ENCODE data around the gene TNS1. TPM values are rescaled to one million over a fixed set of nuclear protein-coding genes. Genes with fewer than 3 reads are reported as not detected.

Gene TNS1
- total RNA-seq, 1 donor from 2014 or later, result 54.5 TPM

GRCh38 chr2:217752714-217753459, 249.9 kb downstream of the TNS1 start:
- DNase-seq (ENCODE audit: low read depth), result no peak
- TF ChIP-seq CTCF (IDR thresholded peaks at IDR 0.05; ENCODE audit: insufficient read depth, low read length, poor library complexity, severe bottlenecking), result no peak
- Histone ChIP-seq H3K27me3 (ENCODE audit: control insufficient read depth, insufficient read depth, low read length) (peaks cover 8% of the 10 kb centered on the region), H3K4me3 (ENCODE audit: low read depth, low read length) (no peak overlapping the region), H3K36me3 (ENCODE audit: control insufficient read depth, insufficient read depth, low read length) (no peaks in the 10 kb centered on the region)

- no peak overlapping the region for H3K4me3 ChIP-seq (ENCODE audit: low read depth, low read length)
- DNase-seq (ENCODE audit: low read depth), result no peak
- TF ChIP-seq CTCF (IDR thresholded peaks at IDR 0.05; ENCODE audit: insufficient read depth, low read length, poor library complexity, severe bottlenecking), result no peak
- H3K36me3 ChIP-seq (ENCODE audit: control insufficient read depth, insufficient read depth, low read length), result no peaks in the 10 kb centered on the region
- H3K27me3 ChIP-seq (ENCODE audit: control insufficient read depth, insufficient read depth, low read length), result peaks cover 8% of the 10 kb centered on the region
These were observed 250.8 kb downstream of the TNS1 start for GRCh38 chr2:217751952-217752351.

GRCh38 chr2:217751192-217751591, 251.6 kb downstream of the TNS1 start:
- no peak for DNase-seq (ENCODE audit: low read depth)
- no peak for TF ChIP-seq CTCF (IDR thresholded peaks at IDR 0.05; ENCODE audit: insufficient read depth, low read length, poor library complexity, severe bottlenecking)
- Histone ChIP-seq H3K27me3 (ENCODE audit: control insufficient read depth, insufficient read depth, low read length) (peaks cover 8% of the 10 kb centered on the region), H3K36me3 (ENCODE audit: control insufficient read depth, insufficient read depth, low read length) (no peaks in the 10 kb centered on the region), H3K4me3 (ENCODE audit: low read depth, low read length) (no peak overlapping the region)

Other genes with a start within 250 kb of the TNS1 start
- not detected in 2 replicates for gene RUFY4, start 66.3 kb upstream of the TNS1 start, total RNA-seq
- not detected in 2 replicates for gene CXCR2, start 123.0 kb upstream of the TNS1 start, total RNA-seq
- not detected in 2 replicates for gene CXCR1, start 164.0 kb upstream of the TNS1 start, total RNA-seq
- gene ARPC2, start 214.2 kb upstream of the TNS1 start, total RNA-seq, result 387 and 464 TPM in 2 replicates

All from kidney epithelial cell (primary cell).